ENCODE results near the gene C19orf81. TPM values are rescaled to one million over a fixed set of nuclear protein-coding genes. Genes with fewer than 3 reads are reported as not detected.
A peak's percentile ranks its signal among the peaks of the same experiment; 100 is the strongest.

C19orf81 gene
- total and polyA plus RNA-seq, 2 experiments from 2014 or later: 1.6 TPM; not detected in 1

- TF ChIP-seq EZH2phosphoT487 (IDR thresholded peaks at IDR 0.05; ENCODE audit: insufficient read depth, low read depth): no peak
- TF ChIP-seq EZH2 (IDR thresholded peaks at IDR 0.05; ENCODE audit: insufficient read depth, poor library complexity, severe bottlenecking): no peak
- H3K4me1 ChIP-seq (ENCODE audit: insufficient read depth): no peaks in the 10 kb centered on the region
- no peaks in the 10 kb centered on the region for H3K79me2 ChIP-seq (ENCODE audit: insufficient read depth)
- H3K4me3 ChIP-seq: no peak overlapping the region
- no peaks in the 10 kb centered on the region for H3K36me3 ChIP-seq (ENCODE audit: low read depth)
- no peak overlapping the region for H3K27ac ChIP-seq
- no peak overlapping the region for H3K9ac ChIP-seq
- in situ Hi-C loops (cut with MboI): no loop called here
- no peaks in the 10 kb centered on the region for H4K20me1 ChIP-seq (ENCODE audit: insufficient read depth)
- no peak overlapping the region for H3K4me2 ChIP-seq (ENCODE audit: unreplicated experiment)
- H3K27me3 ChIP-seq (replicated peaks; ENCODE audit: insufficient read depth): no peaks in the 10 kb centered on the region
- WGBS, 2 experiments (ENCODE audit: low coverage in 1 of 2, low lambda C conversion rate in 2 of 2, missing lambda C conversion rate in 2 of 2): 23 to 25% methylated on average over 9 of the region's 9 CpGs
- H3K9me3 ChIP-seq (ENCODE audit: low read depth): no peaks in the 10 kb centered on the region
- no peaks in the 10 kb centered on the region for H3F3A ChIP-seq (ENCODE audit: insufficient read depth)
- no peaks in the 10 kb centered on the region for H3K9me2 ChIP-seq (ENCODE audit: insufficient read depth)
- DNase-seq: peak; percentile 88
- H2AFZ ChIP-seq: no peak overlapping the region
Observed at GRCh38 chr19:50705422-50706019, 56.3 kb downstream of the C19orf81 start.

- no peak overlapping the region for H3K4me2 ChIP-seq (ENCODE audit: unreplicated experiment)
- H3K4me3 ChIP-seq: no peak overlapping the region
- H3K9ac ChIP-seq: no peak overlapping the region
- H3K4me1 ChIP-seq (ENCODE audit: insufficient read depth): no peaks in the 10 kb centered on the region
- no peaks in the 10 kb centered on the region for H3K27me3 ChIP-seq (replicated peaks; ENCODE audit: insufficient read depth)
- DNase-seq: no peak
- no peak for TF ChIP-seq EZH2phosphoT487 (IDR thresholded peaks at IDR 0.05; ENCODE audit: insufficient read depth, low read depth)
- 50 to 61% methylated on average over 5 of the region's 5 CpGs for WGBS, 2 experiments (ENCODE audit: low coverage in 1 of 2, low lambda C conversion rate in 2 of 2, missing lambda C conversion rate in 2 of 2)
- H3K36me3 ChIP-seq (ENCODE audit: low read depth): no peaks in the 10 kb centered on the region
- no peaks in the 10 kb centered on the region for H3K9me2 ChIP-seq (ENCODE audit: insufficient read depth)
- no peaks in the 10 kb centered on the region for H4K20me1 ChIP-seq (ENCODE audit: insufficient read depth)
- H2AFZ ChIP-seq: no peak overlapping the region
- no peak overlapping the region for H3K27ac ChIP-seq
- no peaks in the 10 kb centered on the region for H3K79me2 ChIP-seq (ENCODE audit: insufficient read depth)
- H3F3A ChIP-seq (ENCODE audit: insufficient read depth): no peaks in the 10 kb centered on the region
- H3K9me3 ChIP-seq (ENCODE audit: low read depth): no peaks in the 10 kb centered on the region
- in situ Hi-C loops (cut with MboI): no loop called here
Observed at GRCh38 chr19:50706387-50706786, 57.1 kb downstream of the C19orf81 start.

GRCh38 chr19:50708179-50708879, 59.1 kb downstream of the C19orf81 start:
- no peak overlapping the region for H3K27ac ChIP-seq
- H3K36me3 ChIP-seq (ENCODE audit: low read depth): no peaks in the 10 kb centered on the region
- H3K79me2 ChIP-seq (ENCODE audit: insufficient read depth): no peaks in the 10 kb centered on the region
- no peak overlapping the region for H3K4me2 ChIP-seq (ENCODE audit: unreplicated experiment)
- no peaks in the 10 kb centered on the region for H3K27me3 ChIP-seq (replicated peaks; ENCODE audit: insufficient read depth)
- in situ Hi-C loops (cut with MboI): no loop called here
- DNase-seq: no peak
- TF ChIP-seq EZH2 (IDR thresholded peaks at IDR 0.05; ENCODE audit: insufficient read depth, poor library complexity, severe bottlenecking): no peak
- no peak for TF ChIP-seq EZH2phosphoT487 (IDR thresholded peaks at IDR 0.05; ENCODE audit: insufficient read depth, low read depth)
- no peak overlapping the region for H3K9ac ChIP-seq
- no peaks in the 10 kb centered on the region for H4K20me1 ChIP-seq (ENCODE audit: insufficient read depth)
- H3K9me3 ChIP-seq (ENCODE audit: low read depth): no peaks in the 10 kb centered on the region
- H2AFZ ChIP-seq: no peak overlapping the region
- WGBS, 2 experiments (ENCODE audit: low coverage in 1 of 2, low lambda C conversion rate in 2 of 2, missing lambda C conversion rate in 2 of 2): 86% methylated on average over 12 of the region's 12 CpGs
- H3F3A ChIP-seq (ENCODE audit: insufficient read depth): no peaks in the 10 kb centered on the region
- no peaks in the 10 kb centered on the region for H3K4me1 ChIP-seq (ENCODE audit: insufficient read depth)
- H3K4me3 ChIP-seq: no peak overlapping the region
- H3K9me2 ChIP-seq (ENCODE audit: insufficient read depth): no peaks in the 10 kb centered on the region

Other genes starting within 250 kb of the C19orf81 start
- gene SPIB, start 230.5 kb upstream of the C19orf81 start, total RNA-seq (2014; rRNA removed; shearing (Covaris generic)): not detected in 2 replicates
- not detected in 2 replicates for gene SPIB, start 230.5 kb upstream of the C19orf81 start, polyA plus RNA-seq (2016; fragmentation: Nextera tagmentation; extraction: Ambion mirVana)
- gene MYBPC2, start 216.6 kb upstream of the C19orf81 start, total RNA-seq (2014; rRNA removed; shearing (Covaris generic)): not detected in 2 replicates
- gene MYBPC2, start 216.6 kb upstream of the C19orf81 start, polyA plus RNA-seq (2016; fragmentation: Nextera tagmentation; extraction: Ambion mirVana): not detected in 2 replicates
- gene EMC10, start 172.9 kb upstream of the C19orf81 start, total RNA-seq (2014; rRNA removed; shearing (Covaris generic)): 92.7 and 96.6 TPM in 2 replicates
- gene EMC10, start 172.9 kb upstream of the C19orf81 start, polyA plus RNA-seq (2016; fragmentation: Nextera tagmentation; extraction: Ambion mirVana): 7.2 and 7.7 TPM in 2 replicates
- not detected in 2 replicates for gene GARIN5A, start 172.6 kb upstream of the C19orf81 start, total RNA-seq (2014; rRNA removed; shearing (Covaris generic))
- 0.20 and 0.27 TPM in 2 replicates for gene GARIN5A, start 172.6 kb upstream of the C19orf81 start, polyA plus RNA-seq (2016; fragmentation: Nextera tagmentation; extraction: Ambion mirVana)
- 50.7 and 55.2 TPM in 2 replicates for gene JOSD2, start 138.3 kb upstream of the C19orf81 start, total RNA-seq (2014; rRNA removed; shearing (Covaris generic))
- gene JOSD2, start 138.3 kb upstream of the C19orf81 start, polyA plus RNA-seq (2016; fragmentation: Nextera tagmentation; extraction: Ambion mirVana): 98.5 and 108 TPM in 2 replicates
- gene ASPDH, start 135.5 kb upstream of the C19orf81 start, total RNA-seq (2014; rRNA removed; shearing (Covaris generic)): not detected in 2 replicates
- gene ASPDH, start 135.5 kb upstream of the C19orf81 start, polyA plus RNA-seq (2016; fragmentation: Nextera tagmentation; extraction: Ambion mirVana): not detected in 2 replicates
- not detected in 2 replicates for gene LRRC4B, start 81.0 kb upstream of the C19orf81 start, total RNA-seq (2014; rRNA removed; shearing (Covaris generic))
- gene LRRC4B, start 81.0 kb upstream of the C19orf81 start, polyA plus RNA-seq (2016; fragmentation: Nextera tagmentation; extraction: Ambion mirVana): not detected in 2 replicates
- gene SYT3, start 9.6 kb upstream of the C19orf81 start, total RNA-seq (2014; rRNA removed; shearing (Covaris generic)): not detected in 2 replicates
- gene SYT3, start 9.6 kb upstream of the C19orf81 start, polyA plus RNA-seq (2016; fragmentation: Nextera tagmentation; extraction: Ambion mirVana): not detected in 2 replicates
- gene SHANK1, start 70.4 kb downstream of the C19orf81 start, total RNA-seq (2014; rRNA removed; shearing (Covaris generic)): 2.7 and 7.1 TPM in 2 replicates
- gene SHANK1, start 70.4 kb downstream of the C19orf81 start, polyA plus RNA-seq (2016; fragmentation: Nextera tagmentation; extraction: Ambion mirVana): 0.58 and 0.62 TPM in 2 replicates
- 145 and 164 TPM in 2 replicates for gene CLEC11A, start 73.9 kb downstream of the C19orf81 start, total RNA-seq (2014; rRNA removed; shearing (Covaris generic))
- gene CLEC11A, start 73.9 kb downstream of the C19orf81 start, polyA plus RNA-seq (2016; fragmentation: Nextera tagmentation; extraction: Ambion mirVana): 122 and 127 TPM in 2 replicates
- gene GPR32, start 121.0 kb downstream of the C19orf81 start, total RNA-seq (2014; rRNA removed; shearing (Covaris generic)): not detected in 2 replicates
- gene GPR32, start 121.0 kb downstream of the C19orf81 start, polyA plus RNA-seq (2016; fragmentation: Nextera tagmentation; extraction: Ambion mirVana): not detected in 2 replicates
- gene ACP4, start 141.0 kb downstream of the C19orf81 start, total RNA-seq (2014; rRNA removed; shearing (Covaris generic)): not detected in 2 replicates
- not detected in 2 replicates for gene ACP4, start 141.0 kb downstream of the C19orf81 start, polyA plus RNA-seq (2016; fragmentation: Nextera tagmentation; extraction: Ambion mirVana)
- not detected in 2 replicates for gene KLK1, start 174.3 kb downstream of the C19orf81 start, total RNA-seq (2014; rRNA removed; shearing (Covaris generic))
- gene KLK1, start 174.3 kb downstream of the C19orf81 start, polyA plus RNA-seq (2016; fragmentation: Nextera tagmentation; extraction: Ambion mirVana): not detected in 2 replicates
- gene KLK15, start 184.1 kb downstream of the C19orf81 start, total RNA-seq (2014; rRNA removed; shearing (Covaris generic)): not detected in 2 replicates
- gene KLK15, start 184.1 kb downstream of the C19orf81 start, polyA plus RNA-seq (2016; fragmentation: Nextera tagmentation; extraction: Ambion mirVana): not detected in 2 replicates
- gene KLK3, start 205.5 kb downstream of the C19orf81 start, total RNA-seq (2014; rRNA removed; shearing (Covaris generic)): not detected in 2 replicates
- gene KLK3, start 205.5 kb downstream of the C19orf81 start, polyA plus RNA-seq (2016; fragmentation: Nextera tagmentation; extraction: Ambion mirVana): not detected in 2 replicates
- gene KLK2, start 224.0 kb downstream of the C19orf81 start, total RNA-seq (2014; rRNA removed; shearing (Covaris generic)): not detected in 2 replicates
- gene KLK2, start 224.0 kb downstream of the C19orf81 start, polyA plus RNA-seq (2016; fragmentation: Nextera tagmentation; extraction: Ambion mirVana): not detected in 2 replicates

All from GM23248 (cell line).